ENCODE results near the gene ATP6V0C.

The ATP6V0C gene

DNA sequence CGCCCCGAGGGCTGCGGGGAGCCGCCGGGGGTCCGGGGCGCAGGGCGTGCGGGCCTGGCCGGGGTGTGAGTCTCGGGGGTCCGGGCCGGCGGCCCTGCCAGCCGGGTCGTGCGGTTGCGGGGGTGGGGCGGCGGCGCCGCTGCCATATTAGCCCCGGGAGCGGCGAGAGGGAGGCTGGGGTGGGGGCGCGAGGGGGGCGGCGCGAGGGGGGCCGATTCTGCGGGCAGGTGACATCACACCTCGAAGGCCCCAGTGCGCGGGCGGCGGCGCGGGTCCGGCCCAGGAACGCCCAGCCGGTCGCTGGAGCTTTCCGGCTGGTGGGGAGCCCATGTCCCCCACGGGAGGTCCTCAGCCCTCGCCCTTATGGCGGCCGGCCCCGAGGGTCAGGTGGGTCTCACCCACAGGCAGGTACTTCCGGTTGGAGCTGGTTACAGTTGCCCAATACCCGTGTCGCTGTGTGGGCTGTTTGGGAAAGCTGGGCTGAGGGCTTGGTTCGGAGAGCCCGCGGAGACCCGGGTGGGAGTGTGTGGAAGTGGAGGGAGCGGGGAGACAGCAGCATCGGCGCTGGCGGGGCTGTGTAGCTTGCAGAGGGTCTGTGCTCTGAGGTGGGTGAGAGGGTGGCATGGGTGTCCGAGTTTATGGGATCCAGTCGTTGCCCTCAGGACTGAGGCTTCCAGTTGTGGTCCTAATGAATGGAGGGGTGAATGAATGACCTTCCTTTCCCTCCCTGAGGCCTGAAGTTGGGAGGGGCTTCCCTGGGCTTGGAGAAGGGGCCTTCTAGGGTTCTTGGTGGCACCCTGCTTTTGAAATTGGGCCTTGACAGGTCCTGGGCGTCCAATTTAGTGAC lies 804 bp downstream of the ATP6V0C start:
- Histone ChIP-seq H2AFZ (ENCODE audit: low read length) (no peak overlapping the region), H3K27me3 (replicated peaks; ENCODE audit: insufficient read depth, low read length) (no peaks in the 10 kb centered on the region), H3F3A (ENCODE audit: insufficient read depth, low read length) (peaks cover 6% of the 10 kb centered on the region; the same call in 1 of the 2 replicates), H3K4me1 (ENCODE audit: low read length) (peaks cover 13% of the 10 kb centered on the region), H3K4me3 (ENCODE audit: low read length) (peak overlapping the region; percentile 98), H3K79me2 (ENCODE audit: low read length) (peaks cover 58% of the 10 kb centered on the region), H3K9ac (ENCODE audit: low read length) (peak overlapping the region; percentile 97), H4K20me1 (ENCODE audit: insufficient read depth, low read length) (peaks cover 15% of the 10 kb centered on the region; the same call in 1 of the 2 replicates), H3K36me3 (replicated peaks; ENCODE audit: insufficient read depth, low read length) (no peaks in the 10 kb centered on the region), H3K9me3 (replicated peaks; ENCODE audit: insufficient read depth, low read length) (no peaks in the 10 kb centered on the region), H3K4me2 (ENCODE audit: low read depth, low read length) (peak overlapping the region; percentile 81), H3K9me2 (replicated peaks; ENCODE audit: insufficient read depth, low read length) (no peaks in the 10 kb centered on the region), H3K27ac (ENCODE audit: low read length) (peak overlapping the region; percentile 84; the same call in 1 of the 2 replicates)
- DNase-seq = no peak
- no peak for TF ChIP-seq EZH2 (optimal IDR thresholded peaks at IDR 0.05; ENCODE audit: low read depth, low read length)

DNA sequence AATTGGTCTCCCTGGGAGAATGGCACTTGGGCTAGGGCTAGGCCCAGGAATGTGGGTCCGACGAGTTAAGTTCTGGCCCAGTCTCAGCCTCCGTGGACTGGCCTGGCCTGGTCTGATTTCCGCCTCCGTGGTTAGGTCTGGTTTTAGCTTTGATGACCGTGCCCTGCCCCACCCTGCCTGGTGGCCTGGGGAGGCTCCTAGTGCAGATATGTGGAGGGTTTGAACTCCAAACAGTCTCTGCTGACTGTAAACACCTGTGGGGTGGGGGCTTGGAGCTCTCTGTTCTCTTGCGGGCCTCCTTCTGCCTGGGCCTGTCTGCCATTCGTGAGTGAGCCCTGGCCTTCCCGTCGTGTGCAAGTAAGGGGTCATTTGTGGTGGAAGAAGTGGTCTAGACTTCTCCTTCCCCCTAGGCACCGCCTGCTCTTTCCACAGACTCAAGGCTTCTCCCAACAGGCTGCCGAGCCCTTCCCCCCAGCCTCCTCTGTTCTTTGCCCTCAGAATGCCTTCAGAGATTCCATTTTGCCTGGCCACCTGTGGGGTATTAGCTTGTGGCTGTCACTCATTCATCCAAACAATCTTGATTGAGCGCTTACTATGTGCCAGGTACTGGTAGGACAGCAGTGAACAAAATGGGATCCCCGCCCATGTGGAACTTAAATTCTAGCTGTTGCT lies 1.6 kb downstream of the ATP6V0C start:
- Histone ChIP-seq H3K4me3 (ENCODE audit: low read length) (peak overlapping the region; percentile 98), H3K4me2 (ENCODE audit: low read depth, low read length) (peak overlapping the region; percentile 81), H3K4me1 (ENCODE audit: low read length) (peaks cover 13% of the 10 kb centered on the region), H3K79me2 (ENCODE audit: low read length) (peaks cover 62% of the 10 kb centered on the region), H2AFZ (ENCODE audit: low read length) (no peak overlapping the region), H3K36me3 (replicated peaks; ENCODE audit: insufficient read depth, low read length) (no peaks in the 10 kb centered on the region), H3F3A (ENCODE audit: insufficient read depth, low read length) (peaks cover 9% of the 10 kb centered on the region), H3K27ac (ENCODE audit: low read length) (peak overlapping the region; percentile 18; the same call in 1 of the 2 replicates), H3K9me3 (replicated peaks; ENCODE audit: insufficient read depth, low read length) (no peaks in the 10 kb centered on the region), H3K9ac (ENCODE audit: low read length) (peak overlapping the region; percentile 74), H3K9me2 (replicated peaks; ENCODE audit: insufficient read depth, low read length) (no peaks in the 10 kb centered on the region), H4K20me1 (ENCODE audit: insufficient read depth, low read length) (peaks cover 15% of the 10 kb centered on the region; the same call in 1 of the 2 replicates), H3K27me3 (replicated peaks; ENCODE audit: insufficient read depth, low read length) (no peaks in the 10 kb centered on the region)
- DNase-seq = no peak
- TF ChIP-seq CTCF (IDR thresholded peaks at IDR 0.05; ENCODE audit: low read length) = no peak
- no peak for TF ChIP-seq EZH2 (optimal IDR thresholded peaks at IDR 0.05; ENCODE audit: low read depth, low read length)

- Histone ChIP-seq H3K4me1 (ENCODE audit: low read length) (peaks cover 13% of the 10 kb centered on the region), H3K79me2 (ENCODE audit: low read length) (peaks cover 72% of the 10 kb centered on the region)
Measured at GRCh38 chr16:2516391-2517240, 2.9 kb downstream of the ATP6V0C start.

More at GRCh38 chr16:2516391-2517240, 2.9 kb downstream of the ATP6V0C start:
- Histone ChIP-seq H3K9me2 (replicated peaks; ENCODE audit: insufficient read depth, low read length) (no peaks in the 10 kb centered on the region), H2AFZ (ENCODE audit: low read length) (no peak overlapping the region), H3K9ac (ENCODE audit: low read length) (no peak overlapping the region), H3K27ac (ENCODE audit: low read length) (no peak overlapping the region), H3F3A (ENCODE audit: insufficient read depth, low read length) (peaks cover 19% of the 10 kb centered on the region), H4K20me1 (ENCODE audit: insufficient read depth, low read length) (peaks cover 15% of the 10 kb centered on the region; the same call in 1 of the 2 replicates), H3K36me3 (replicated peaks; ENCODE audit: insufficient read depth, low read length) (no peaks in the 10 kb centered on the region), H3K4me2 (ENCODE audit: low read depth, low read length) (no peak overlapping the region), H3K4me3 (ENCODE audit: low read length) (no peak overlapping the region), H3K9me3 (replicated peaks; ENCODE audit: insufficient read depth, low read length) (no peaks in the 10 kb centered on the region), H3K27me3 (replicated peaks; ENCODE audit: insufficient read depth, low read length) (no peaks in the 10 kb centered on the region)
- no peak for DNase-seq
- no peak for TF ChIP-seq EZH2 (optimal IDR thresholded peaks at IDR 0.05; ENCODE audit: low read depth, low read length)
- TF ChIP-seq EZH2phosphoT487 (IDR thresholded peaks at IDR 0.05; ENCODE audit: low read length) = no peak
- no peak for TF ChIP-seq CTCF (IDR thresholded peaks at IDR 0.05; ENCODE audit: low read length)

Measured in MM.1S (cell line).